ENCODE results near the gene SGMS2.

SGMS2 gene

DNA sequence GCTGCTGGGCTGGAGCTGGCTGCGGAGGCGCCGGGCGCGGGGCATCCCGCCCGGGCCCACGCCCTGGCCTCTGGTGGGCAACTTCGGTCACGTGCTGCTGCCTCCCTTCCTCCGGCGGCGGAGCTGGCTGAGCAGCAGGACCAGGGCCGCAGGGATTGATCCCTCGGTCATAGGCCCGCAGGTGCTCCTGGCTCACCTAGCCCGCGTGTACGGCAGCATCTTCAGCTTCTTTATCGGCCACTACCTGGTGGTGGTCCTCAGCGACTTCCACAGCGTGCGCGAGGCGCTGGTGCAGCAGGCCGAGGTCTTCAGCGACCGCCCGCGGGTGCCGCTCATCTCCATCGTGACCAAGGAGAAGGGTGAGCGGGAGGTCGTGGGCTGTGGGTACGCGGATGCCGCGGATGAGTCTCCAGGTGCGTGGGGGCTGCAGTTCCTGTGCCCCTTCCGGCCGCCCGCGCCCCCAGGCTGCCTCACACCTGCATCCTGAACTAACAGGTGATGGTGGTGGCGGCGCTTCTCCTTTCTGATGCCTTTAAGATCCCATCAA is 107.1 kb downstream of the SGMS2 start:
- Histone ChIP-seq H3K4me3 (ENCODE audit: low read depth, low read length) (peak overlapping the region; percentile 84), H3K27ac (ENCODE audit: low read depth, low read length) (no peak overlapping the region), H3K79me2 (ENCODE audit: control insufficient read depth, insufficient read depth, low read length, unreplicated experiment) (peaks cover 4% of the 10 kb centered on the region), H3K27me3 (ENCODE audit: insufficient read depth, low read length) (no peaks in the 10 kb centered on the region), H2AFZ (ENCODE audit: low read length, unreplicated experiment) (peak overlapping the region; percentile 93), H3K36me3 (ENCODE audit: insufficient read depth, low read length) (peaks cover 6% of the 10 kb centered on the region; the same call in 1 of the 2 replicates), H3K4me1 (ENCODE audit: control insufficient read depth, insufficient read depth, low read length, unreplicated experiment) (peaks cover 8% of the 10 kb centered on the region)

DNA sequence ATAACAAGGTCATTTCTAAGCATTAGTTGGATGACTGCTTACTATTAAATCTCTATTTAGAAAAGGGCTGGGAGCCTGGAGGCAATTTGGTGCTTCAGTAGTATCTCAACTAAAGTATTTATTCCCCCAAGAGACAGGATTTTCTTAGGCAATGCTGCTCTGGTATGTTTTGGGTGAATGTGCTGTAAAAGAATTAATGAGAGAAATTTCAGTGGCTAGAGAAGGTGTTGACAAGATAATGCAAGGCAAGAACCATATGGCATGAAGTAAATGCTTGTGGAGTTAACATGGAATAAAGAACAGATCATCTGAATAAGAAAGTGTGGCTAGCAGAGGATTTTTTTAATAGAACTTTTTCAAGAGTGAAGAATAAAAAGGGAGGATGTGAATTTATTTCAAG is 110.5 kb downstream of the SGMS2 start:
- Histone ChIP-seq H3K36me3 (ENCODE audit: insufficient read depth, low read length) (peaks cover 6% of the 10 kb centered on the region; the same call in 1 of the 2 replicates), H3K27me3 (ENCODE audit: insufficient read depth, low read length) (no peaks in the 10 kb centered on the region), H3K4me3 (ENCODE audit: low read depth, low read length) (no peak overlapping the region), H2AFZ (ENCODE audit: low read length, unreplicated experiment) (no peak overlapping the region), H3K27ac (ENCODE audit: low read depth, low read length) (no peak overlapping the region), H3K79me2 (ENCODE audit: control insufficient read depth, insufficient read depth, low read length, unreplicated experiment) (peaks cover 4% of the 10 kb centered on the region), H3K4me1 (ENCODE audit: control insufficient read depth, insufficient read depth, low read length, unreplicated experiment) (peaks cover 8% of the 10 kb centered on the region)

DNA sequence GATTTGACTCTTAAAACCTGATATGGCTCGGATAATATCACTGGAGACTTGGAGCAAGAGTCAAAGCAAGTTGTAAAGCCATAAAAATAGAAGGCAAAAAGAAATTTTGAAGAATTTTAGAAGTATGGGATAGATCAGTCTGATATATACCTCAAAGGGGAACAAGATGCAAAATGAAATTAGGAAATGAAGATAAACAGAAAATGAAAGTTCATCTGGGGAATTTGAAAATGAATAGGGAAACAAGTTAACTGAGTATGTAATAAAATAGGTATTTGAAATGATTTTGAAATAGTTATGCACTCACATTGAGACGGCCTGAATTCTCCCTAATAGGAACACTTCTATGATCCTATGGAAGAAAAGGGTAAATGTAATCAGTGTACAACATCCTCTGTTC is 112.3 kb downstream of the SGMS2 start:
- H3K27me3 ChIP-seq (ENCODE audit: insufficient read depth, low read length) = no peaks in the 10 kb centered on the region
- peaks cover 3% of the 10 kb centered on the region for H3K79me2 ChIP-seq (ENCODE audit: control insufficient read depth, insufficient read depth, low read length, unreplicated experiment)
- no peak overlapping the region for H3K27ac ChIP-seq (ENCODE audit: low read depth, low read length)
- peaks cover 6% of the 10 kb centered on the region; the same call in 1 of the 2 replicates for H3K36me3 ChIP-seq (ENCODE audit: insufficient read depth, low read length)
- H2AFZ ChIP-seq (ENCODE audit: low read length, unreplicated experiment) = no peak overlapping the region
- no peak overlapping the region for H3K4me3 ChIP-seq (ENCODE audit: low read depth, low read length)
- H3K4me1 ChIP-seq (ENCODE audit: control insufficient read depth, insufficient read depth, low read length, unreplicated experiment) = peaks cover 7% of the 10 kb centered on the region

DNA sequence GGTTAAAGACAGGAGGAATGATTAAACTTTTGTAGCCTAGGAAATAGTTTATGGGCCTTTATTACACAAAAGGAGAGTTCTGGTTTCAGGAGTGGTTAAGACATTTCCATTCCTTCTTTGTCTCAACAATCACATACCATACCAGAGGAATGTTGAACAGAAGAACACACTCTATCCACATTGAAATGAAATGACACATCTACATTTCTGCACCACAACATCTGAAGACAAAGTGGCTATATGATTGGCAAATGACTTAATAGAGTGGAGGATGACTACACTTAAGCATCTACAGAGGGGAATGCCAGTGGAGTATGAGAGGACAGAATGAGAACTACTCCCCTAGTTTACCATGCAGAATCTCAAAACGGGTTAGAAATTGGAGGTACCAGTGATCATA is 114.6 kb downstream of the SGMS2 start:
- H3K36me3 ChIP-seq (ENCODE audit: insufficient read depth, low read length) = peaks cover 6% of the 10 kb centered on the region; the same call in 1 of the 2 replicates
- H3K4me3 ChIP-seq (ENCODE audit: low read depth, low read length) = no peak overlapping the region
- no peaks in the 10 kb centered on the region for H3K4me1 ChIP-seq (ENCODE audit: control insufficient read depth, insufficient read depth, low read length, unreplicated experiment)
- no peak overlapping the region for H2AFZ ChIP-seq (ENCODE audit: low read length, unreplicated experiment)
- no peaks in the 10 kb centered on the region for H3K79me2 ChIP-seq (ENCODE audit: control insufficient read depth, insufficient read depth, low read length, unreplicated experiment)
- no peaks in the 10 kb centered on the region for H3K27me3 ChIP-seq (ENCODE audit: insufficient read depth, low read length)
- no peak overlapping the region for H3K27ac ChIP-seq (ENCODE audit: low read depth, low read length)

DNA sequence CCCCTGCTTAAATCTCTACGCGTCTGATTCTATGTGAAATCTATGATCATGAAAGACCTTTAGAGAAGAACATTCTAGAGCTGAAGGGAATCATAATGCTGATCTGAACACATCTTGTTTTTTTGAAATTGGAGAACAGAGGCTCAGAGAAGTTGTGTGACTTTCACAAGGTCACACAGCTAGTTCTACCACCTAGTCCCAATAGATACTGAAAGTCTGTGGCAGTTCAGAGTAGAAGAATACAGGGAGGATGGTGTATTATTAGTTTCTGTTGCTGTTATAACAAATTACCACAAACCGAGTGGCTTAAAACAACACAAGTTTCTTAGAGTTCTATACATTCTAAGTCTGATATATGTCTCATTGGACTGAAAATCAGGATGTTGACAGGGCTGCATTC is 121.1 kb downstream of the SGMS2 start:
- H3K4me3 ChIP-seq (ENCODE audit: low read depth, low read length) = no peak overlapping the region
- no peaks in the 10 kb centered on the region for H3K79me2 ChIP-seq (ENCODE audit: control insufficient read depth, insufficient read depth, low read length, unreplicated experiment)
- H2AFZ ChIP-seq (ENCODE audit: low read length, unreplicated experiment) = no peak overlapping the region
- H3K36me3 ChIP-seq (ENCODE audit: insufficient read depth, low read length) = 0 out of 2 replicates have a peak, but pooled peaks cover 11% of the 10 kb centered on the region
- H3K4me1 ChIP-seq (ENCODE audit: control insufficient read depth, insufficient read depth, low read length, unreplicated experiment) = no peaks in the 10 kb centered on the region
- no peaks in the 10 kb centered on the region for H3K27me3 ChIP-seq (ENCODE audit: insufficient read depth, low read length)
- no peak overlapping the region for H3K27ac ChIP-seq (ENCODE audit: low read depth, low read length)

DNA sequence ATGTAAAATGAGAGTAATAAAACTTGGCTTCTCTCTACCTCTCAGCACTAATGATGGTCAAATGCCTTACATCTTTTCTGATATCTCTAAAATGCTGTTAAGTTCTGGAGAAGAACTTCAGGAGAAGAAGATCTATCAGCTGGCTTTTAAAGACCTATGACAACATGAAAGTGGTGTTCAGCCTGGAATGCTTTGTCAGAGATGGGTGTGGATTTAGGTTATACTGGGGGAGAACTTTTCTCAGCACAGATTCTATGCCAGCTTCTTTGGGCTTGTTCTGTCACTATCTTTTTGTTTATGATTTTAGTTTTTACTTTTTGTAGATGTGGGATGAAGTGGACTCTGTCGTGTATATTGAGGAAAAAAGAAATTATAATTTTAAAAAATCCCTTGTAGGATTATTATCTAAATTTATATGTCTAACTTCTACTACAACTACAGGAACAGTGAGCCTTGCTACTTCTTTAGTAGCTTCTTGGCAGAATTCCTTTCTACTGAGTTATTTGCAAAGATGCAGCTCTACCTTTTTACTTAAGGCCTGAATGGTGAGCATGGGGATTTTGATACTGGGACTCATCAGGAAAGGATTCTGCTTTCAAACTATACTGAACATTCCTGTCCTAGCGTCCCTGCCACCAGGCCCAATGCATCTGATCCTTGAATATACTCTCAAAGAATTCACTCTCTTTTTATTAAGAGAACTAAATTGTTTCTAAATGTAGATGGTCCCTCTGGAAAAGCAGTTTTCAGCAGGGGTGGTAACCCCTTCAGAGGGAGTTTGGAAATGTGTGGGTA is 126.2 kb downstream of the SGMS2 start:
- H3K27ac ChIP-seq (ENCODE audit: low read depth, low read length) = peak overlapping the region; percentile 8; the same call in 1 of the 2 replicates
- H3K36me3 ChIP-seq (ENCODE audit: insufficient read depth, low read length) = 0 out of 2 replicates have a peak, but pooled peaks cover 7% of the 10 kb centered on the region
- H3K4me3 ChIP-seq (ENCODE audit: low read depth, low read length) = no peak overlapping the region
- no peaks in the 10 kb centered on the region for H3K27me3 ChIP-seq (ENCODE audit: insufficient read depth, low read length)
- no peak overlapping the region for H2AFZ ChIP-seq (ENCODE audit: low read length, unreplicated experiment)
- H3K79me2 ChIP-seq (ENCODE audit: control insufficient read depth, insufficient read depth, low read length, unreplicated experiment) = no peaks in the 10 kb centered on the region
- peaks cover 9% of the 10 kb centered on the region for H3K4me1 ChIP-seq (ENCODE audit: control insufficient read depth, insufficient read depth, low read length, unreplicated experiment)

DNA sequence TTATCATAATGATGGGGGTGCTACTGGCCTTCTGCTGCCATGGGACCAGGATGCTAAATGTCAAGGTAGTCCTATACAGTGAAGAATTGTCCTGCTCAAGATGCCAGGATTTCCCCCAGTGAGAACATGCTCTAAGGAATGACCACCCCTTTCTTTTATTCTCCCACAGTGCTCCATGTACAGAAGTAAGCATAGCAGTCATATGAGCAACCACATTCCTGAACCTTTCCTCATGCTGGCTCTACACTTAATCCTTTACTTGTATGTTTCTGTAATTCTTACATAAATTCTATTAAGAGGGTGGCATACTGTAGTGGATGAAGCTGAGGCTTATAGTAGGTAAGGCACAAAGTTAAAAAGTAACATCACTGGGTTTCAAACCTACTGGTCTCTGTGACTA is 126.8 kb downstream of the SGMS2 start:
- Histone ChIP-seq H3K36me3 (ENCODE audit: insufficient read depth, low read length) (0 out of 2 replicates have a peak, but pooled peaks cover 7% of the 10 kb centered on the region), H3K27ac (ENCODE audit: low read depth, low read length) (0 out of 2 replicates have a peak overlapping the region, but pooled peaks have one; percentile 15), H2AFZ (ENCODE audit: low read length, unreplicated experiment) (no peak overlapping the region)

DNA sequence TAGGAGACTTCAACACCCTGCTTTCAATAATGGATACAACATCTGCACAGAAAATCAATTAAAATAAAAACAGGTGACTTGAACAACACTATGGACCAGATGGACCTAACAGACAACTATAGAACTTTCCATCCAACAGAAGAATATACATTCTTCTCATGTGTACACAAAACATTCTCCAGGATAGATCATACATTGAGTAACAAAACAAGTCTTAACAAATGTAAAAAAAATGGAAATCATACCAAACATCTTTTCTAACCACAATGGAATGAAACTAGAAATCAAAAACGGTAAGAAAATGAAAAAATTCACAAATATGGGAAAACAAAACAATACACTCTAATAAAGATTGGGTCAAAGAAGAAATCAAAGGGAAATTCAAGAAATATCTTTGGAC is 131.3 kb downstream of the SGMS2 start:
- no peak overlapping the region for H3K27ac ChIP-seq (ENCODE audit: low read depth, low read length)
- no peak overlapping the region for H2AFZ ChIP-seq (ENCODE audit: low read length, unreplicated experiment)
- no peaks in the 10 kb centered on the region for H3K36me3 ChIP-seq (ENCODE audit: insufficient read depth, low read length)
- no peaks in the 10 kb centered on the region for H3K79me2 ChIP-seq (ENCODE audit: control insufficient read depth, insufficient read depth, low read length, unreplicated experiment)
- no peak overlapping the region for H3K4me3 ChIP-seq (ENCODE audit: low read depth, low read length)
- H3K4me1 ChIP-seq (ENCODE audit: control insufficient read depth, insufficient read depth, low read length, unreplicated experiment) = peaks cover 9% of the 10 kb centered on the region
- H3K27me3 ChIP-seq (ENCODE audit: insufficient read depth, low read length) = no peaks in the 10 kb centered on the region

More for the DNA sequence above, 126.8 kb downstream of the SGMS2 start:
- Histone ChIP-seq H3K4me3 (ENCODE audit: low read depth, low read length) (no peak overlapping the region), H3K4me1 (ENCODE audit: control insufficient read depth, insufficient read depth, low read length, unreplicated experiment) (peaks cover 9% of the 10 kb centered on the region), H3K79me2 (ENCODE audit: control insufficient read depth, insufficient read depth, low read length, unreplicated experiment) (no peaks in the 10 kb centered on the region), H3K27me3 (ENCODE audit: insufficient read depth, low read length) (no peaks in the 10 kb centered on the region)

Measured in ACC112 (cell line).